WERI-Rb-1 (cell line): ENCODE data around the gene CPEB1.

Source experiments
- DNase-seq: peaks from one replicate; pipeline ENCODE4 v3.0.0-alpha.2; 2020
- H3K27ac ChIP-seq: fragments of 250-450 bp; sonication (Bioruptor Pico); 2 replicates; pipeline ENCODE4 v1.5.1; 2020; ENCODE audit warnings: mild to moderate bottlenecking, moderate library complexity
- H3K27me3 ChIP-seq: fragments of 250-450 bp; sonication (Bioruptor Pico); 2 replicates; pipeline ENCODE4 v1.5.1; 2021; ENCODE audit warnings: mild to moderate bottlenecking, low read depth, moderate library complexity; ENCODE audit not compliant: insufficient read depth, severe bottlenecking
- H3K36me3 ChIP-seq: fragments of 250-450 bp; sonication (Bioruptor Pico); 2 replicates; pipeline ENCODE4 v1.5.1; 2020; ENCODE audit warnings: mild to moderate bottlenecking, moderate library complexity
- H3K4me3 ChIP-seq: 2 replicates; pipeline ENCODE4 v1.5.1; 2011; ENCODE audit warnings: low read depth, mild to moderate bottlenecking, control low read depth, low read length
- H3K9me3 ChIP-seq: fragments of 250-450 bp; sonication (Bioruptor Pico); 2 replicates; pipeline ENCODE4 v1.5.1; 2021; ENCODE audit warnings: mild to moderate bottlenecking, moderate library complexity; ENCODE audit not compliant: severe bottlenecking
- CTCF ChIP-seq: IDR thresholded peaks from 2 replicates; pipeline ENCODE4 v1.5.1; 2011; ENCODE audit warnings: low read depth, mild to moderate bottlenecking, control low read depth, inconsistent platforms, low read length

CPEB1 gene

GRCh38 chr15:82655606-82656005 is 8.4 kb upstream of the CPEB1 start:
- H3K36me3 ChIP-seq = peaks cover 13% of the 10 kb centered on the region
- no peak for DNase-seq
- no peaks in the 10 kb centered on the region for H3K27me3 ChIP-seq
- no peak for TF ChIP-seq CTCF
- no peak overlapping the region for H3K4me3 ChIP-seq
- no peak overlapping the region for H3K27ac ChIP-seq
- H3K9me3 ChIP-seq = no peaks in the 10 kb centered on the region

GRCh38 chr15:82653483-82654168 is 6.5 kb upstream of the CPEB1 start:
- Histone ChIP-seq H3K9me3 (no peaks in the 10 kb centered on the region), H3K27me3 (no peaks in the 10 kb centered on the region), H3K36me3 (no peaks in the 10 kb centered on the region; the same call in 1 of the 2 replicates), H3K4me3 (no peak overlapping the region), H3K27ac (no peak overlapping the region)
- no peak for TF ChIP-seq CTCF
- no peak for DNase-seq

GRCh38 chr15:82651708-82652107 is 4.5 kb upstream of the CPEB1 start:
- H3K9me3 ChIP-seq = no peaks in the 10 kb centered on the region
- H3K36me3 ChIP-seq = no peaks in the 10 kb centered on the region
- no peaks in the 10 kb centered on the region for H3K27me3 ChIP-seq
- H3K27ac ChIP-seq = no peak overlapping the region
- no peak for TF ChIP-seq CTCF
- H3K4me3 ChIP-seq = no peak overlapping the region
- no peak for DNase-seq

GRCh38 chr15:82650046-82650670 is 3.0 kb upstream of the CPEB1 start:
- no peak overlapping the region for H3K27ac ChIP-seq
- no peaks in the 10 kb centered on the region for H3K9me3 ChIP-seq
- H3K27me3 ChIP-seq = no peaks in the 10 kb centered on the region
- H3K4me3 ChIP-seq = no peak overlapping the region
- DNase-seq = no peak
- no peaks in the 10 kb centered on the region for H3K36me3 ChIP-seq
- TF ChIP-seq CTCF = no peak

- no peaks in the 10 kb centered on the region for H3K9me3 ChIP-seq
- DNase-seq = no peak
- no peak overlapping the region for H3K4me3 ChIP-seq
- H3K36me3 ChIP-seq = no peaks in the 10 kb centered on the region
- H3K27ac ChIP-seq = no peak overlapping the region
- no peak for TF ChIP-seq CTCF
- H3K27me3 ChIP-seq = no peaks in the 10 kb centered on the region
Measured at GRCh38 chr15:82649226-82649999, 2.2 kb upstream of the CPEB1 start.
